GM13977 (cell line): ENCODE data around the gene FBXW11.

Experiments used
- DNase-seq: peaks from one replicate; pipeline ENCODE4 v3.0.0; 2012; ENCODE audit warnings: low spot score
- CTCF ChIP-seq: IDR thresholded peaks from 2 replicates; pipeline ENCODE4 v1.5.1; 2012; ENCODE audit warnings: mild to moderate bottlenecking, control low read depth; ENCODE audit not compliant: insufficient read depth; ENCODE audit errors: extremely low read depth, missing control alignments
- in situ Hi-C: fragments of 300-500 bp; cut with MboI; formaldehyde crosslinking; loops from one replicate; pipeline ENCODE4 v1.12.0; 2022; ENCODE audit warnings: low sequenced_read_pairs, low pct_unique_long_range_greater_than_20kb, mixed read lengths, inconsistent platforms; ENCODE audit not compliant: unreplicated experiment

The FBXW11 gene

GRCh38 chr5:171869956-171870355 lies 136.5 kb downstream of the FBXW11 start:
- no peak for TF ChIP-seq CTCF
- no peak for DNase-seq
- in situ Hi-C loops = no loop called here

GRCh38 chr5:171868236-171868635 lies 138.2 kb downstream of the FBXW11 start:
- DNase-seq = no peak
- in situ Hi-C loops = no loop called here

GRCh38 chr5:171867786-171868185 lies 138.7 kb downstream of the FBXW11 start:
- in situ Hi-C loops = no loop called here
- DNase-seq = no peak
- TF ChIP-seq CTCF = no peak

More at GRCh38 chr5:171868236-171868635, 138.2 kb downstream of the FBXW11 start:
- TF ChIP-seq CTCF = no peak

- TF ChIP-seq CTCF = no peak
- DNase-seq = no peak
- in situ Hi-C loops = no loop called here
These were observed 141.0 kb downstream of the FBXW11 start for GRCh38 chr5:171865471-171865870.

- in situ Hi-C loops = no loop called here
- DNase-seq = no peak
These were observed 142.5 kb downstream of the FBXW11 start for GRCh38 chr5:171863935-171864334.

GRCh38 chr5:171862624-171863023 lies 143.8 kb downstream of the FBXW11 start:
- in situ Hi-C loops = no loop called here
- DNase-seq = no peak
- no peak for TF ChIP-seq CTCF

More at GRCh38 chr5:171863935-171864334, 142.5 kb downstream of the FBXW11 start:
- no peak for TF ChIP-seq CTCF

- no peak for DNase-seq
- in situ Hi-C loops = no loop called here
- TF ChIP-seq CTCF = no peak
These were observed 145.1 kb downstream of the FBXW11 start for GRCh38 chr5:171861381-171861780.
